Duodenal mucosa (tissue), 2 donors: ENCODE measurements around the gene LAX1.
"Not testable (repeated sequence)": the region's sequence is repeated elsewhere in the genome, so short reads cannot be mapped to it uniquely, and the experiment has no call there.

Experiments used
- H3K27ac ChIP-seq: one replicate; pipeline ENCODE4 v1.7.0; 2013; ENCODE audit warnings: low read depth, low read length
- H3K27me3 ChIP-seq, 2 donors: one replicate each; pipeline ENCODE4 v1.7.0; 2013; ENCODE audit warnings: low read length in 2 of 2, control low read depth in 1 of 2; ENCODE audit not compliant: insufficient read depth in 2 of 2, control insufficient read depth in 1 of 2
- H3K36me3 ChIP-seq, 2 donors: one replicate each; pipeline ENCODE4 v1.7.0; 2013; ENCODE audit warnings: low read length in 2 of 2, control low read depth in 1 of 2; ENCODE audit not compliant: insufficient read depth in 2 of 2, control insufficient read depth in 1 of 2
- H3K4me1 ChIP-seq, 2 donors: one replicate each; pipeline ENCODE4 v1.7.0; 2013; ENCODE audit warnings: low read length in 2 of 2, control low read depth in 1 of 2; ENCODE audit not compliant: insufficient read depth in 2 of 2, control insufficient read depth in 1 of 2
- H3K4me3 ChIP-seq, 2 donors: one replicate each; pipeline ENCODE4 v1.7.0; 2013; ENCODE audit warnings: low read length in 2 of 2, low read depth in 1 of 2
- H3K9ac ChIP-seq, 2 donors: one replicate each; pipeline ENCODE4 v1.7.0; 2013; ENCODE audit warnings: low read length in 2 of 2, low read depth in 1 of 2
- H3K9me3 ChIP-seq, 2 donors: one replicate each; pipeline ENCODE4 v1.7.0; 2013; ENCODE audit warnings: low read length in 2 of 2, control low read depth in 1 of 2; ENCODE audit not compliant: control insufficient read depth in 1 of 2

Gene LAX1

DNA sequence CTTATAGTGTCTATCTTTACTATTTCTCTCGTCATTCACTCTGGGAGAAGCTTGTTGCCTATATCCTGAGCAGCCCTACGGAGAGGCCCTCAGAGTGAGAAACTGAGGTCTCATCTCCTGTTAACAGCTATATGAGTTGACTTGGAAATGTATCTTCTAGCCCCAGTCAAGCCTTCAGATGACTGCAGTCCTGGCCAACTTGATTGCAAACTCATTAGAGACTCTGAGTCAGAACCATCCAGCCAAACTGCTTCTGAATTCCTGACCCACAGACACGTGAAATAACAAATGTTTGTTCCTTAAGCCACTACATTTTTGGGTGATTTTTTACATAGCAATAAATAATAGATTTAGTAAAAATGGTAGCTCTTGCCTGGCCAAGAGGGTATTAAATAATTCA, 26.5 kb downstream of the LAX1 start:
- no peaks in the 10 kb centered on the region for H3K27me3 ChIP-seq
- H3K27ac ChIP-seq: no peak overlapping the region
- no peak overlapping the region for H3K9ac ChIP-seq
- H3K4me1 ChIP-seq: peaks cover 0 to under 1% of the 10 kb centered on the region in 2 donors
- no peaks in the 10 kb centered on the region for H3K36me3 ChIP-seq
- H3K9me3 ChIP-seq: no peaks in the 10 kb centered on the region
- H3K4me3 ChIP-seq: no peak overlapping the region

- H3K27ac ChIP-seq: no peak overlapping the region
- no peak overlapping the region for H3K4me3 ChIP-seq
- H3K9ac ChIP-seq: no peak overlapping the region
- H3K36me3 ChIP-seq: no peaks in the 10 kb centered on the region
- no peaks in the 10 kb centered on the region for H3K9me3 ChIP-seq
- no peaks in the 10 kb centered on the region for H3K27me3 ChIP-seq
- peaks cover 8 to 9% of the 10 kb centered on the region in 2 donors for H3K4me1 ChIP-seq
Measured at GRCh38 chr1:203792486-203792885, 27.5 kb downstream of the LAX1 start.

DNA sequence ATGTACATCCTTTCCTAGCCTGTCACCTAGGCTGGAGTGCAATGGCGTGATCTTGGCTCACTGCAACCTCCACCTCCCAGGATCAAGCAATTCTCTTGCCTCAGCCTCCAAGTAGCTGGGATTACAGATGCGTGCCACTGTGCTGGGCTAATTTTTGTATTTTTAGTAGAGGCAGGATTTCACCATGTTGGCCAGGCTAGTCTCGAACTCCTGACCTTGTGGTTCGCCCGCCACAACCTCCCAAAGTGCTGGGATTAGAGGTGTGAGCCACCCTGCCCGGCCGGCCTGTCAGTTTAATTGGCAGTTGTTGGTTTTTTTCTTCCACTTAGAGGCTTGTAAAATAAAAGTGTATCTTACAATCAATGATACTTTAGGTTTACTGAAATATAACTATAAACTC, 28.6 kb downstream of the LAX1 start:
- H3K36me3 ChIP-seq, H3K27me3 ChIP-seq, H3K9me3 ChIP-seq, H3K27ac ChIP-seq, H3K9ac ChIP-seq, H3K4me3 ChIP-seq: not testable (repeated sequence)
- peaks cover 8 to 18% of the 10 kb centered on the region in 2 donors for H3K4me1 ChIP-seq

DNA sequence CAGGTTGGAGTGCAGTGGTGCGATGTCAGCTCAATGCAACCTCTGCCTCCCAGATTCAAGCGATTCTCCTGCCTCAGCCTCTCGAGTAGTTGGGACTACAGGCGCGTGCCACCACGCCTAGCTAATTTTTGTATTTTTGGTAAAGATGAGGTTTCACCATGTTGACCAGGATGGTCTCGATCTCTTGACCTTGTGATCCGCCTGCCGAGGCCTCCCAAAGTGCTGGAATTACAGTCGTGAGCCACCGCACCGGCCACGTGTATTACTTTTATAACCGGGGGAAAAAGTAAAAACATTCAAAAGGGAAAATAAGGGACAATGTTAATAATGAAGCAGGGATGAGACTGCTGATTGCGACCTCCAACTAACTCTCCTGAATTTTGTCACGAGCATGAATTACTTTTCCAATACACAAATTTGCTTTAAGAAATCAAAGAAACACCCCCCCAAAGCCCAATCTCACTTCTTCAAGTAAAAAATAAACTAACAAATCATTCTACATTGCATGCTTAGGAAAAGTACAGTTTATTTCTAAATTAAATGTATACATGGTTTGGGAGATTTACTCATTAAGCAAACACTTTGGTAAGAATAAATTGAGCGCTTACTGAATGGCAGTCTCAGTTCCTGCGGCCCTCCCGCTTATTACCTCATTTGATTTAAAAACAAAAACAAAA, 29.9 kb downstream of the LAX1 start:
- H3K4me1 ChIP-seq: peaks cover 11 to 31% of the 10 kb centered on the region in 2 donors
- peak overlapping the region; percentile 94 for H3K27ac ChIP-seq
- no peaks in the 10 kb centered on the region for H3K27me3 ChIP-seq
- peaks cover 11 to 15% of the 10 kb centered on the region in 2 donors for H3K36me3 ChIP-seq
- H3K9ac ChIP-seq: peak overlapping the region; percentile 73 to 98
- no peaks in the 10 kb centered on the region for H3K9me3 ChIP-seq
- peak overlapping the region; percentile 79 to 91 for H3K4me3 ChIP-seq

- peak within 1 kb of the TSS; percentile 79 to 91 for H3K4me3 ChIP-seq
- H3K9ac ChIP-seq: peak within 1 kb of the TSS; percentile 82 to 98
- H3K27me3 ChIP-seq: no peaks in the 10 kb centered on the region
- H3K36me3 ChIP-seq: peaks cover 13 to 18% of the 10 kb centered on the region in 2 donors
- peaks cover 11 to 37% of the 10 kb centered on the region in 2 donors for H3K4me1 ChIP-seq
- H3K27ac ChIP-seq: peak within 1 kb of the TSS; percentile 94
- H3K9me3 ChIP-seq: no peaks in the 10 kb centered on the region
Measured at GRCh38 chr1:203795441-203796235, 30.7 kb downstream of the LAX1 start, which contains the start of the genes ZBED6 and ZC3H11A. Gene ZBED6, plus strand, starts transcription at chr1:203795623. Its CDS starts 1,900 bp downstream, at chr1:203797523. Gene ZC3H11A, plus strand, starts transcription at chr1:203795623. Its CDS starts 21,448 bp downstream, at chr1:203817071.

DNA sequence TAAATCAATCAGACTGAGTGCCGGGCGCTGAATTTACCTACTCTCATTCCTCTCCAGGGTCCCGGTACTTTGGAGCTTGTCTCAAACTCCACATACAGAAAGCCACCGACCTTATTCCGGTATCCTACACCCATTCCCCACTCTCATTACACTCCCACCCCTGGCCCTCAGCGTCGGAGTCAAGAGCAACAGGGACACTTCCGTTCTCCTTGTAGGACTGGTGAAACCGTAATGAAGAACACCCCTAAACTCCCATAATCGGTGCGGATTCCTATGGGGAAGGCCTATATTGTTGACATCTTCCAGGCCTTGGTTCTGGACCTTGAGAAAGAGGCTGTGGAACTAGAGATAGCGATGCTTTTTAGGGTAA, 31.2 kb downstream of the LAX1 start:
- H3K9ac ChIP-seq: peak overlapping the region; percentile 82 to 98
- H3K27ac ChIP-seq: peak overlapping the region; percentile 92
- H3K4me3 ChIP-seq: peak overlapping the region; percentile 79 to 91
- no peaks in the 10 kb centered on the region for H3K9me3 ChIP-seq
- peaks cover 11 to 37% of the 10 kb centered on the region in 2 donors for H3K4me1 ChIP-seq
- peaks cover 16 to 18% of the 10 kb centered on the region in 2 donors for H3K36me3 ChIP-seq
- H3K27me3 ChIP-seq: no peaks in the 10 kb centered on the region

- Histone ChIP-seq H3K4me1 (peaks cover 11 to 37% of the 10 kb centered on the region in 2 donors), H3K9me3 (no peaks in the 10 kb centered on the region), H3K36me3 (peaks cover 16 to 18% of the 10 kb centered on the region in 2 donors), H3K27ac (no peak overlapping the region), H3K27me3 (no peaks in the 10 kb centered on the region), H3K4me3 (peak overlapping the region; percentile 79 to 91), H3K9ac (peak overlapping the region in 1 of 2 donors; percentile 98)
Measured at GRCh38 chr1:203797216-203797615, 32.2 kb downstream of the LAX1 start.

DNA sequence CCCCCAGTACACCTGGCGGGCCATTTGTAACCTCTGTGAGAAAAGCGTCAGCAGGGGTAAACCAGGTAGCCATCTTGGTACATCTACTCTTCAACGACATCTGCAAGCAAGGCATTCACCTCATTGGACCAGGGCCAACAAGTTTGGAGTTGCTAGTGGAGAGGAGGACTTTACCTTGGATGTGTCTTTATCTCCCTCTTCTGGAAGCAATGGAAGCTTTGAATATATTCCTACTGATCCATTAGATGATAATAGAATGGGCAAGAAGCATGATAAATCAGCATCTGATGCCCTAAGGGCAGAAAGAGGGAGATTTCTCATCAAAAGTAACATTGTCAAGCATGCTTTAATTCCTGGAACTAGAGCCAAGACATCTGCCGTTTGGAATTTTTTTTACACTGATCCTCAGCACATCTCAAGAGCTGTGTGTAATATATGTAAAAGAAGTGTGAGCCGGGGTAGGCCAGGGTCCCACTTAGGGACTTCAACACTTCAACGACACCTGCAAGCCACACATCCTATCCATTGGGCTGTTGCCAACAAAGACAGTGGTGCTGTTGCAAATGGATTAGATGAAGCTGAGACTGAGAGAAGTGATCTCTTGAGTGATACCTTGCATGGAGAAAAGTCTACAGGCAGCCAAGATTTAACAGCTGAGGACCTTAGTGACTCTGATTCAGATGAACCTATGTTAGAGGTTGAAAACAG, 33.1 kb downstream of the LAX1 start:
- Histone ChIP-seq H3K4me3 (no peak overlapping the region), H3K36me3 (peaks cover 18 to 19% of the 10 kb centered on the region in 2 donors), H3K9me3 (no peaks in the 10 kb centered on the region), H3K27ac (no peak overlapping the region), H3K4me1 (peaks cover 11 to 37% of the 10 kb centered on the region in 2 donors), H3K9ac (no peak overlapping the region), H3K27me3 (no peaks in the 10 kb centered on the region)

- Histone ChIP-seq H3K4me1 (peaks cover 11 to 37% of the 10 kb centered on the region in 2 donors), H3K27me3 (no peaks in the 10 kb centered on the region), H3K9ac (no peak overlapping the region), H3K9me3 (no peaks in the 10 kb centered on the region), H3K27ac (no peak overlapping the region), H3K36me3 (peaks cover 18 to 27% of the 10 kb centered on the region in 2 donors), H3K4me3 (no peak overlapping the region)
Measured at GRCh38 chr1:203799157-203799556, 34.2 kb downstream of the LAX1 start.
